ENCODE results near the gene ETV7. TPM values are rescaled to one million over a fixed set of nuclear protein-coding genes. Genes with fewer than 3 reads are reported as not detected.

The ETV7 gene
- total and polyA plus RNA-seq, 2 of the 13 experiments (the other 11 are each of a cell fraction or from before 2014, with no cell fraction given) = not detected

GRCh38 chr6:36340618-36341454 is 46.6 kb downstream of the ETV7 start (continued):
- TF ChIP-seq SMYD3 (CRISPR knock-in tag; IDR thresholded peaks at IDR 0.05) = no peak
- TF ChIP-seq ZNF512B (CRISPR knock-in tag; IDR thresholded peaks at IDR 0.05; ENCODE audit: borderline replicate concordance) = no peak
- TF ChIP-seq PRPF4 (IDR thresholded peaks at IDR 0.05; ENCODE audit: low read depth, low read length, poor library complexity, severe bottlenecking) = no peak
- TF ChIP-seq MLLT10 (CRISPR knock-in tag; IDR thresholded peaks at IDR 0.05) = no peak
- TF ChIP-seq KAT8 (CRISPR knock-in tag; IDR thresholded peaks at IDR 0.05) = peak; percentile 75
- peak; percentile 16; the same call in 1 of the 2 replicates for TF ChIP-seq ZNF574 (CRISPR knock-in tag; IDR thresholded peaks at IDR 0.05)
- 0 out of 2 replicates have a peak, but pooled peaks have one; percentile 53 for TF ChIP-seq ZNF30 (CRISPR knock-in tag; IDR thresholded peaks at IDR 0.05)
- no peak for TF ChIP-seq TEF (CRISPR knock-in tag; IDR thresholded peaks at IDR 0.05)
- TF ChIP-seq ZNF335 (CRISPR knock-in tag; IDR thresholded peaks at IDR 0.05) = no peak
- no peak for TF ChIP-seq NFKBIZ (CRISPR knock-in tag; IDR thresholded peaks at IDR 0.05)
- TF ChIP-seq RAD51 (IDR thresholded peaks at IDR 0.05; ENCODE audit: borderline replicate concordance) = no peak
- TF ChIP-seq TERF1 (CRISPR knock-in tag; IDR thresholded peaks at IDR 0.05) = no peak
- no peak for TF ChIP-seq AGO2 (optimal IDR thresholded peaks at IDR 0.05; ENCODE audit: low read depth, low read length)
- no peak for TF ChIP-seq ZNF441 (CRISPR knock-in tag; IDR thresholded peaks at IDR 0.05; ENCODE audit: borderline replicate concordance)
- no peak for TF ChIP-seq SIX1 (CRISPR knock-in tag; IDR thresholded peaks at IDR 0.05; ENCODE audit: borderline replicate concordance)
- no peak; the same call in 1 of the 2 replicates for TF ChIP-seq HBP1 (CRISPR knock-in tag; IDR thresholded peaks at IDR 0.05; ENCODE audit: low read depth)
- TF ChIP-seq ATF5 (CRISPR knock-in tag; IDR thresholded peaks at IDR 0.05; ENCODE audit: low read depth) = no peak
- no peak for TF ChIP-seq TP53 (CRISPR knock-in tag; conservative IDR thresholded peaks at IDR 0.05)
- no peak for TF ChIP-seq WIZ (CRISPR knock-in tag; IDR thresholded peaks at IDR 0.05)
- no peak for TF ChIP-seq ZFP36 (IDR thresholded peaks at IDR 0.05; ENCODE audit: borderline replicate concordance, low read depth, low read length, partially characterized antibody)
